GM21737 (cell line): ENCODE results near the gene NPIPA8.
"Not testable (repeated sequence)": the region's sequence is repeated elsewhere in the genome, so short reads cannot be mapped to it uniquely, and the experiment has no call there.

Experiments used
- ATAC-seq: cut with Tn5 transposase; IDR thresholded peaks from one replicate; pipeline ENCODE4 v1.9.1; 2021; ENCODE audit warnings: mild to moderate bottlenecking, moderate library complexity; ENCODE audit not compliant: unreplicated experiment

The NPIPA8 gene

GRCh38 chr16:18280319-18280718, 56.2 kb downstream of the NPIPA8 start:
- not testable (repeated sequence) for ATAC-seq

GRCh38 chr16:18276756-18277155, 59.8 kb downstream of the NPIPA8 start:
- not testable (repeated sequence) for ATAC-seq

- not testable (repeated sequence) for ATAC-seq
Observed at GRCh38 chr16:18270171-18270570, 66.4 kb downstream of the NPIPA8 start.
